ENCODE data around the gene BRIP1. TPM values are rescaled to one million over a fixed set of nuclear protein-coding genes. Genes with fewer than 3 reads are reported as not detected.
"Not testable (repeated sequence)": the region's sequence is repeated elsewhere in the genome, so short reads cannot be mapped to it uniquely, and the experiment has no call there.

BRIP1 gene
- total and polyA plus RNA-seq, 8 donors, result 0.31 to 10.8 (median 0.89) TPM; not detected in 1

DNA sequence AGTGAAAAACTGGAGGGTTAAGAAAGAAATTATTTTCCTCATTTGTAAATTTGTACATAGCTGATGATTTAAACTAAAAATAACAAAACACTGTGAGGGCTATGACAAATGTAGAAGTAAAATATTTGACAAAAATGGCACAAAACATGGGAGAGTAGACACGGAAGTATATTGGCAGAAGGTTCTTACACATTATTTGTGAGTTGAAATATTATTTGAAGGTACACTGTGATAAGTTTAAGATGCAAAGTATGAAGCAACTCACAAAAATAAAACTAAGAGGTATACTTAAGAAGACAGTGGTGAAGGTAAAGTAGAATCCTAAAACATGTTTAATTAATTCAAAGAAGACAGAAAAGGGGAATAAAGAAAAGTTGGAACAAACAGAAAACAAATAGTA is 34.6 kb downstream of the BRIP1 start:
- no peaks in the 10 kb centered on the region for H3K36me3 ChIP-seq
- intact Hi-C loops (cut with DNase I; ENCODE audit: low total_unique reads), result no loop called here
- no peak overlapping the region for H3K4me3 ChIP-seq
- 91 to 100% (median 94%) methylated on average over 1 of the region's 1 CpG for WGBS, 5 donors
- H3K4me1 ChIP-seq, result no peaks in the 10 kb centered on the region
- TF ChIP-seq CTCF (IDR thresholded peaks at IDR 0.05) (no peak), POLR2A (IDR thresholded peaks at IDR 0.05) (no peak), POLR2AphosphoS5 (IDR thresholded peaks at IDR 0.05) (no peak), EP300 (IDR thresholded peaks at IDR 0.05) (no peak)
- H3K27ac ChIP-seq, result no peak overlapping the region
- DNase-seq, result no peak
- no peaks in the 10 kb centered on the region for H3K27me3 ChIP-seq
- peaks cover 0 to 6% (median 0%) of the 10 kb centered on the region in 4 donors for H3K9me3 ChIP-seq

DNA sequence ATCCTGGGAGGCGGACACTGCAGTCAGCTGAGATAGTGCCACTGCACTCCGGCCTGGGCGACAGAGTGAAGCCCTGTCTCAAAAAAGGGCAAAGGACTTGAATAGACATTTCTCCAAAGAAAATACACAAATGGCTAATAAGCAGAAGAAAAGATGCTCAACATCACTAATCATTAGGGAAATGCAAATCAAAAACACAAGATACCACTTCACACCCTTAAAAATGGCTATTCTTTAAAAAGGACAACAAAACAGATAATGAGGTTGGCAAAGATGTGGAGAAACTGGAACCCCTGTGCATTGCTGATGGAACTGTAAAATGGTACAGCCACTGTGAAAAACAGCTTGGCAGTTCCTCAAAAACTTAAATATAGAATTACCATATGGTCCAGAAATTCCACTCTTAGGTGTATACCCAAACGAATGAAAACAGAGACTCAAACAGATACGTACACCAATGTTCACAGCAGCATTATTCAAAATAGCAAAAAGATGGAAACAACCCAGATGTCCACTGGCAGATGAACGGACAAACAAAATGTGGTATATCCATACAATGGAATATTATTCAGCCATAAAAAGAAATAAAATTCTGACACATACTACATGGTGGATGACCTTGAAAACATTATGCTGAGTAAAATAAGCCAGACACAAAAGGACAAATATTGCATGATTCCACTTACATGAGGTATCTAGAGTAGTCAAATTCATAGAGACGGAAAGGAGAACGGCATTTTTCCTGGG is 35.5 kb downstream of the BRIP1 start:
- intact Hi-C loops (cut with DNase I; ENCODE audit: low total_unique reads), result no loop called here
- Histone ChIP-seq H3K36me3 (no peaks in the 10 kb centered on the region), H3K27ac (no peak overlapping the region), H3K9me3 (peaks cover 0 to 6% (median 0%) of the 10 kb centered on the region in 4 donors), H3K4me1 (no peaks in the 10 kb centered on the region), H3K4me3 (no peak overlapping the region), H3K27me3 (no peaks in the 10 kb centered on the region)
- TF ChIP-seq POLR2AphosphoS5 (IDR thresholded peaks at IDR 0.05) (no peak), POLR2A (IDR thresholded peaks at IDR 0.05) (no peak), EP300 (IDR thresholded peaks at IDR 0.05) (no peak), CTCF (IDR thresholded peaks at IDR 0.05) (no peak)
- no peak for DNase-seq
- WGBS, 5 donors, result 96 to 98% (median 98%) methylated on average over 8 of the region's 8 CpGs

DNA sequence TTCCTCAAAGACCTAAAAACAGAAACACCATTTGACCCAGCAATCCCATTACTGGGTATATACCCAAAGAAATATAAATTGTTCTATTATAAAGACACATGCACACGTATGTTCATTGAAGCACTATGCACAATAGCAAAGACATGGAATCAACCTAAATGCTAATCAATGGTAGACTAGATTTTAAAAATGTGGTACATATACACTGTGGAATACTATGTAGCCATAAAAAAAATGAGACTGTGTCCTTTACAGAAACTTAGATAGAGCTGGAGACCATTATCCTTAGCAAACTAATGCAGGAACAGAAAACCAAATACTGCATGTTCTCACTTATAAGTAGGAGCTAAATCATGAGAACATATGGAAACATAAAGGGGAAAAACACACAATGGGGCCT is 36.5 kb downstream of the BRIP1 start:
- intact Hi-C loops (cut with DNase I; ENCODE audit: low total_unique reads); H3K27ac ChIP-seq; DNase-seq; H3K9me3 ChIP-seq; H3K4me1 ChIP-seq; H3K27me3 ChIP-seq; H3K36me3 ChIP-seq; H3K4me3 ChIP-seq: not testable (repeated sequence)
- 82 to 100% (median 98%) methylated on average over 1 of the region's 1 CpG for WGBS, 5 donors

DNA sequence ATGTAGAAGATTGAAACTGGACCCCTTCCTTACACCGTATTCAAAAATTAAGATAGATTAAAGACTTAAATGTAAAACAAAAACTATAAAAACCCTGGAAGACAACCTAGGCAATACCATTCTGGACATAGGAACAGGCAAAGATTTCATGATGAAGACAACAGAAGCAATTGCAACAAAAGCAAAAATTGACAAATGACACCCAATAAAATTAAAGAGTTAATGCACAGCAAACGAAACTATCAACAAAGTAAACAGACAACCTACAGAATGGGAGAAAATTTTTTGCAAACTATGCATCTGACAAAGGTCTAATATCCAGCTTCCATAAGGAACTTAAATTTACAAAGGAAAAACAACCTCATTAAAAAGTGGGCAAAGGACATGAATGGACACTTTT is 37.1 kb downstream of the BRIP1 start:
- H3K4me1 ChIP-seq; H3K9me3 ChIP-seq; H3K27ac ChIP-seq; H3K4me3 ChIP-seq; H3K27me3 ChIP-seq; H3K36me3 ChIP-seq; DNase-seq; intact Hi-C loops (cut with DNase I; ENCODE audit: low total_unique reads): not testable (repeated sequence)
- WGBS, 5 donors, result 73 to 83% (median 75%) methylated on average over 2 of the region's 2 CpGs

- intact Hi-C loops (cut with DNase I; ENCODE audit: low total_unique reads), result no loop called here
- Histone ChIP-seq H3K36me3 (peaks cover 0 to 3% (median 0%) of the 10 kb centered on the region in 4 donors), H3K27ac (no peak overlapping the region), H3K9me3 (peaks cover 0 to 6% (median 3%) of the 10 kb centered on the region in 4 donors), H3K4me3 (no peak overlapping the region), H3K27me3 (no peaks in the 10 kb centered on the region), H3K4me1 (no peaks in the 10 kb centered on the region)
- no peak for DNase-seq
- TF ChIP-seq EP300 (IDR thresholded peaks at IDR 0.05) (no peak), POLR2AphosphoS5 (IDR thresholded peaks at IDR 0.05) (no peak), CTCF (IDR thresholded peaks at IDR 0.05) (no peak), POLR2A (IDR thresholded peaks at IDR 0.05) (no peak)
- WGBS, 5 donors, result 94 to 100% (median 98%) methylated on average over 2 of the region's 2 CpGs
Observed at GRCh38 chr17:61825448-61826137, 37.7 kb downstream of the BRIP1 start.

Data from stomach (tissue), 9 donors.